GM10266 (cell line): ENCODE measurements around the gene PRAMEF1.

Experiments
- DNase-seq: peaks from one replicate; pipeline ENCODE4 v3.0.0; 2012; ENCODE audit errors: extremely low spot score
- CTCF ChIP-seq: IDR thresholded peaks from 2 replicates; pipeline ENCODE4 v1.5.1; 2012; ENCODE audit warnings: mild to moderate bottlenecking, low read depth; ENCODE audit not compliant: control insufficient read depth, insufficient read depth; ENCODE audit errors: missing control alignments

The PRAMEF1 gene

GRCh38 chr1:12769031-12769430 lies 22.2 kb upstream of the PRAMEF1 start:
- no peak for TF ChIP-seq CTCF
- DNase-seq = no peak

- DNase-seq = no peak
These were observed 21.2 kb upstream of the PRAMEF1 start for GRCh38 chr1:12769976-12770505.

GRCh38 chr1:12770620-12771019 lies 20.6 kb upstream of the PRAMEF1 start:
- DNase-seq = no peak
- no peak for TF ChIP-seq CTCF

More at GRCh38 chr1:12769976-12770505, 21.2 kb upstream of the PRAMEF1 start:
- no peak for TF ChIP-seq CTCF

- TF ChIP-seq CTCF = no peak
- DNase-seq = no peak
These were observed 20.0 kb upstream of the PRAMEF1 start for GRCh38 chr1:12771186-12771585.

GRCh38 chr1:12772520-12772919 lies 18.7 kb upstream of the PRAMEF1 start:
- peak; percentile 1 for DNase-seq
- no peak for TF ChIP-seq CTCF

- no peak for DNase-seq
- TF ChIP-seq CTCF = no peak
These were observed 17.8 kb upstream of the PRAMEF1 start, which contains the start of gene PRAMEF12 for GRCh38 chr1:12773438-12773837. PRAMEF12 (plus strand) TSS chr1:12773738; CDS start chr1:12774868, 1,130 bp downstream.

- TF ChIP-seq CTCF = no peak
- no peak for DNase-seq
These were observed 16.3 kb upstream of the PRAMEF1 start for GRCh38 chr1:12774801-12775345.
